Mucosa of descending colon (tissue), 3 donors: ENCODE measurements around the gene ADI1. TPM values are rescaled to one million over a fixed set of nuclear protein-coding genes. Genes with fewer than 3 reads are reported as not detected.
A peak's percentile ranks its signal among the peaks of the same experiment; 100 is the strongest.
"Not testable (repeated sequence)": the region's sequence is repeated elsewhere in the genome, so short reads cannot be mapped to it uniquely, and the experiment has no call there.

Source experiments
- ATAC-seq: fragments of 200-7000 bp; cut with Tn5 transposase; one replicate; pipeline ENCODE4 v1.9.1; 2020; ENCODE audit warnings: mild to moderate bottlenecking, moderate library complexity
- DNase-seq, 3 donors: peaks; one replicate each; pipeline ENCODE4 v3.0.0-alpha.2; 2020
- H3K36me3 ChIP-seq: fragments of 200-600 bp; one replicate; pipeline ENCODE4 v1.8.0; 2021; ENCODE audit warnings: low read depth, mild to moderate bottlenecking
- H3K4me1 ChIP-seq: fragments of 200-600 bp; one replicate; pipeline ENCODE4 v1.8.0; 2021; ENCODE audit warnings: low read depth, mild to moderate bottlenecking
- H3K4me3 ChIP-seq: fragments of 200-600 bp; one replicate; pipeline ENCODE4 v1.8.0; 2021; ENCODE audit warnings: mild to moderate bottlenecking
- H3K9me3 ChIP-seq: fragments of 200-600 bp; one replicate; pipeline ENCODE4 v1.8.0; 2021; ENCODE audit warnings: mild to moderate bottlenecking
- CTCF ChIP-seq: fragments of 200-600 bp; IDR thresholded peaks from one replicate; pipeline ENCODE4 v1.8.0; 2022; ENCODE audit warnings: antibody characterized with exemption, mild to moderate bottlenecking
- intact Hi-C, 2 donors: fragments of 100-400 bp; cut with DNase I in 1 of 2; cut with micrococcal nuclease in 1 of 2; formaldehyde crosslinking; loops; one replicate each; pipeline versions ENCODE4 v1.11.0 to v1.11.1; 2022; cut with DNase I, micrococcal nuclease
- total RNA-seq, 3 donors: library from RNA; stranded (reverse); fragmentation: NEBNext Ultra II Directional in 2 of 3; extraction: Animal tissue kit (Norgen Biotek cat#: 25700) in 2 of 3; gene quantifications; one replicate each; pipeline versions ENCODE4 v1.2.1 to v1.2.4, GENCODE V29; 2021 to 2023
- donor health status: DM: no; HTN: no; CAD: no; lungs with moderate emphysema.
- donor health status: DM: no; HTN: no; CAD: no.
- donor health status: DM: no; HTN: yes; CAD: no.

The ADI1 gene
- total RNA-seq, 3 donors from 2014 or later, result 59.3 to 91.5 (median 70.4) TPM

GRCh38 chr2:3457524-3458395 lies 61.6 kb downstream of the ADI1 start:
- intact Hi-C loops, result no loop called here
- Histone ChIP-seq H3K9me3 (no peaks in the 10 kb centered on the region), H3K4me3 (no peak overlapping the region), H3K4me1 (no peaks in the 10 kb centered on the region), H3K36me3 (no peaks in the 10 kb centered on the region)
- no peak for ATAC-seq
- DNase-seq, result no peak
- no peak for TF ChIP-seq CTCF

DNA sequence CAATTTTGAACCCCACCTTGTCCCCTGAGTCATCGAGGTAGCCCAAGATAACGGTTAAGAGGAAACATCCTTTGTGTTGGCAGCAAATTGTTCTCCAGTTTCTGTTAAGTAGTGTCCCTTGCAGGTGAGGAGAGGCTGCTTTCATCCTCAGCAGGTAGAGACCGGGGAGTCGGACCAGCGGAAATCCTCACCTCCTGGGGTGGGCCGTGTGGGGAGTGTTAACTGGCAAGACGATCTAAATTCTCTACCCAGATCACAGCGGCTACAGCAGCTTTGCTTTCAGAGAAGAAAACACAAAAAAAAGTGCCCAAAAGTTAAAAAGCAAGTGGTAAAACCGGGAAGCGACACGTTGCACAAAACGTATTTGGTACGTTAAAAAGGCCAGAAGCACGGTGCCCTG lies 63.2 kb downstream of the ADI1 start:
- no peak for DNase-seq
- H3K9me3 ChIP-seq, result no peaks in the 10 kb centered on the region
- no peaks in the 10 kb centered on the region for H3K4me1 ChIP-seq
- no peak for ATAC-seq
- H3K4me3 ChIP-seq, result no peak overlapping the region
- no peaks in the 10 kb centered on the region for H3K36me3 ChIP-seq
- TF ChIP-seq CTCF, result no peak
- intact Hi-C loops, result no loop called here

GRCh38 chr2:3454802-3455201 lies 64.5 kb downstream of the ADI1 start:
- no peaks in the 10 kb centered on the region for H3K36me3 ChIP-seq
- DNase-seq (no peak), ATAC-seq (no peak)
- no peaks in the 10 kb centered on the region for H3K9me3 ChIP-seq
- no peak for TF ChIP-seq CTCF
- no peaks in the 10 kb centered on the region for H3K4me1 ChIP-seq
- no peak overlapping the region for H3K4me3 ChIP-seq
- intact Hi-C loops, result no loop called here

GRCh38 chr2:3454005-3454404 lies 65.3 kb downstream of the ADI1 start:
- H3K36me3 ChIP-seq, result not testable (repeated sequence)

DNA sequence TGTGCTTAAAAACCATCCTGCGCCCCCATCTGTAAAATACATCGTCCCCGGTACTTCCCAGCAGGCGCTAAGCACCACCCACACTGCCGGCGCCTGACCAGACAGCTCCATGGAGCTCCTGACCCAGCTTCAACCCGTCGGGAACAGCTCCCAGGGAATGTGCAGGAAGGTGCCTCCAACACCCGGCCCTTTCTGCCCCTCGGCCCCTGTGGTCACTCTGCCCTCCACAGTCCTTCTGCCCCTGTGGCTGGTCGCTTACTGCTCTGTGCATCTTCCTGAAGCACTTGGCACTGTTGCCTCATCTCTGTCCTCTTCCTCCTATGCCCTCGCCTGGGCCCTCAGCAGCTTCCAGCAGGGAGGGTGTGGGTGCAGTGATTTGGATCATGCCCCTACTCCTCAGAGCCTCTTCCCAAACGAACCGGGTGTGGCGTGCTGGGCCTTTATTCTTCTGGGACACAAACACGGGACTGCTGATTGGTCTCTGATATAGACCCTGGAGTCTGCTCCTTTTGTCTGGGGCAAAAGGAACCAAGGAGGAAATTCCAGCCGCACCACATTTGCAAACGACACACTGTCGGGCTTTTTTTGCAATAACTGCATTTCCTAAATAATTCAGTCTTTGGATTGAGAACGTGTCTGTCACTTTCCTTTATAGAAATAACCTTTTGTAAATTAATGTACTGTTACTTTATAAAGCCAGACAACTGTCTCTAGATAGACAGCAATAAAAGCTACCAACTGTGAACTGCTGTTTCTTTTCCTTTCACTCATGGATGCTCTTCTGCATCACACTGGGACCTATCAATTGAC lies 65.9 kb downstream of the ADI1 start:
- DNase-seq, result no peak
- ATAC-seq, result peak; percentile 13
- no peaks in the 10 kb centered on the region for H3K4me1 ChIP-seq
- no peaks in the 10 kb centered on the region for H3K36me3 ChIP-seq
- no peaks in the 10 kb centered on the region for H3K9me3 ChIP-seq
- no peak overlapping the region for H3K4me3 ChIP-seq
- TF ChIP-seq CTCF, result no peak
- intact Hi-C loops, result no loop called here

More at GRCh38 chr2:3454005-3454404, 65.3 kb downstream of the ADI1 start:
- ATAC-seq, DNase-seq, H3K4me1 ChIP-seq, H3K4me3 ChIP-seq, H3K9me3 ChIP-seq, intact Hi-C loops: not testable (repeated sequence)
